ENCODE data around the gene PDF.

DNA sequence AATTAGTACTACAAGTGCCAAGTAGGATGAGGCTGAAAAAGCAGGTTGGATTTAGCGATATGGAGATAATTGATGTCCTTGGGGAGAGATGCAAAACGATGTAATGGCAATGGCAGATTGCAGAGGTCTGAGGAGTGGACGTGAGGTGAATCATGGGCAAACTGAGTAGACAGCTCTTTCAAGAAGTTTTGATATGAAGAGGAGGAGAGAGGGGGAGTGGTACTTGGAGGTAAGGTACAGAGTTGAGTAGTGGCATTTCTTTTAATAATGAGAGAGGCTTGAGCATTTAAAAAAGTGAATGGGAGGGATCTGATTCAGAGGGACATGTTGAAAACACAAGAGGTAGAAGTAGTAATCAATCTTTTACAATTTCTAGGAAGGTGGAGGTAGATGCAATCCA, 37.0 kb downstream of the PDF start:
- TF ChIP-seq, protein P1, sequence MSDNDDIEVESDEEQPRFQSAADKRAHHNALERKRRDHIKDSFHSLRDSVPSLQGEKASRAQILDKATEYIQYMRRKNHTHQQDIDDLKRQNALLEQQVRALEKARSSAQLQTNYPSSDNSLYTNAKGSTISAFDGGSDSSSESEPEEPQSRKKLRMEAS (IDR thresholded peaks at IDR 0.05) = no peak
- TF ChIP-seq EP300 (IDR thresholded peaks at IDR 0.05; ENCODE audit: borderline replicate concordance) = no peak

Data from Ishikawa (cell line).